Measurements from ENCODE around the gene CEACAM1. TPM values are rescaled to one million over a fixed set of nuclear protein-coding genes. Genes with fewer than 3 reads are reported as not detected.
A peak's percentile ranks its signal among the peaks of the same experiment; 100 is the strongest.

CEACAM1 gene
- polyA plus RNA-seq, 1 donor (not counting 4 experiments of a cell fraction or from before 2014, with no cell fraction given): 2.2 TPM

DNA sequence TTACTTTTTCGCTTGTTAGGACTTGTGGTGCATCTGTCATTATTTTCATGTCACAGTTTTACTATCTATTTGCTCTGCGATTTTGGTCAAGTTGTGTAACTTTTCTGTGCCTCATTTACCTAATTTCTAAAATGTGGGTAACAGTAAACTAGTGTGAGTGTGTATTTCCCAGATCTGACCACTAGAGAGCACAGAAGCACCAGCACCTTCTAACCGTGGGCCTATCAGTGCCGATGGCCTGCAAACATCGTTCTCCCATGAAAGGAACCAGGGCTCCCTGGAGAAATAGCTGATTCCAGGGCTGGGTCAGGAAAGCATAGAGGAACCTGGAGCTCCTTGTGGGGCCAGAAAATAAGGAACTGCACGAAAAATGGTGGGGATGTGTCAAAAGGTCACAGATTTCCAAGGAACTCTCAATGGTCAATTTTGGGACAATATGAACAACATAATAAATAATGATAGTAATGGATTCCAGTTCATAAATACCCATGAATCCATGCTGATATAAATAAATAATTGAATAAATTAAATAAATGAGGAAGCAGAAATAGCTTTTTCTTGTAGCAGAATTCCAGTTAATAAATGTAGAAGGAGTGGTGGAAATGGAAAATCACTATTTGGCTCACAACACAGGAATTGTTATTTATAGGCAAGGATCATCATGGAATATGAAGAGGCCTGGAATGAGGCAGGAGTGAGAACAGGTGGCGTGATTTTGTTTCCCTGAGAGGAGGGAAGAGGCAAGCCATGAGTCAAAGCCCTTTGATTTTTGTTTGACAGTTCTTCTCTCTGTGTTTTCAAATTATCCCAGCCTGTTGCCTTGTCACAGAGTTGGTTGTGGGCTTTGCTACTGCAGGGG, 35.3 kb upstream of the CEACAM1 start:
- peak; percentile 97 for FAIRE-seq
- TF ChIP-seq EZH2 (IDR thresholded peaks at IDR 0.05; ENCODE audit: low read length): no peak
- TF ChIP-seq, protein P1, sequence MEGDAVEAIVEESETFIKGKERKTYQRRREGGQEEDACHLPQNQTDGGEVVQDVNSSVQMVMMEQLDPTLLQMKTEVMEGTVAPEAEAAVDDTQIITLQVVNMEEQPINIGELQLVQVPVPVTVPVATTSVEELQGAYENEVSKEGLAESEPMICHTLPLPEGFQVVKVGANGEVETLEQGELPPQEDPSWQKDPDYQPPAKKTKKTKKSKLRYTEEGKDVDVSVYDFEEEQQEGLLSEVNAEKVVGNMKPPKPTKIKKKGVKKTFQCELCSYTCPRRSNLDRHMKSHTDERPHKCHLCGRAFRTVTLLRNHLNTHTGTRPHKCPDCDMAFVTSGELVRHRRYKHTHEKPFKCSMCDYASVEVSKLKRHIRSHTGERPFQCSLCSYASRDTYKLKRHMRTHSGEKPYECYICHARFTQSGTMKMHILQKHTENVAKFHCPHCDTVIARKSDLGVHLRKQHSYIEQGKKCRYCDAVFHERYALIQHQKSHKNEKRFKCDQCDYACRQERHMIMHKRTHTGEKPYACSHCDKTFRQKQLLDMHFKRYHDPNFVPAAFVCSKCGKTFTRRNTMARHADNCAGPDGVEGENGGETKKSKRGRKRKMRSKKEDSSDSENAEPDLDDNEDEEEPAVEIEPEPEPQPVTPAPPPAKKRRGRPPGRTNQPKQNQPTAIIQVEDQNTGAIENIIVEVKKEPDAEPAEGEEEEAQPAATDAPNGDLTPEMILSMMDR (optimal IDR thresholded peaks at IDR 0.05 in 1 of 3, IDR thresholded peaks at IDR 0.05 in 1 of 3, conservative IDR thresholded peaks at IDR 0.05 in 1 of 3; ENCODE audit: extremely low read depth in 1 of 3, insufficient read depth in 2 of 3, low read length in 3 of 3): peak; percentile 66 to 72 (median 70)
- no peak overlapping the region for H3K4me3 ChIP-seq (ENCODE audit: control insufficient read depth in 2 of 3, extremely low read depth in 1 of 3, insufficient read depth in 2 of 3, low read depth in 1 of 3, low read length in 3 of 3)
- H3K9ac ChIP-seq (ENCODE audit: control insufficient read depth, extremely low read depth, insufficient read depth, low read length): no peak overlapping the region
- no peaks in the 10 kb centered on the region for H3K36me3 ChIP-seq (ENCODE audit: control insufficient read depth in 2 of 2, extremely low read depth in 1 of 2, insufficient read depth in 2 of 2, low read length in 2 of 2)
- no peak overlapping the region for H3K4me2 ChIP-seq (ENCODE audit: control insufficient read depth, extremely low read depth, insufficient read depth, low read depth, low read length)
- peaks cover 10% of the 10 kb centered on the region for H3K4me1 ChIP-seq (ENCODE audit: control insufficient read depth, extremely low read depth, insufficient read depth, low read length)
- no peaks in the 10 kb centered on the region for H3K79me2 ChIP-seq (ENCODE audit: control insufficient read depth, insufficient read depth, low read length)
- dilution Hi-C loops (cut with MboI; ENCODE audit: extremely low pct_ligation_motif_present, low sequenced_read_pairs): no loop called here
- no peak overlapping the region for H2AFZ ChIP-seq (ENCODE audit: control insufficient read depth, low read length)
- H3K9me1 ChIP-seq (ENCODE audit: control insufficient read depth, extremely low read depth, insufficient read depth, low read length): no peaks in the 10 kb centered on the region
- H3K27me3 ChIP-seq (ENCODE audit: control insufficient read depth, extremely low read depth, insufficient read depth, low read length): peaks cover 5% of the 10 kb centered on the region
- H4K20me1 ChIP-seq (ENCODE audit: control insufficient read depth, extremely low read depth, insufficient read depth, low read length): no peaks in the 10 kb centered on the region
- DNase-seq (ENCODE audit: low read depth, low spot score): no peak
- H3K27ac ChIP-seq (ENCODE audit: control insufficient read depth, insufficient read depth, low read length): no peak overlapping the region
- H3K9me3 ChIP-seq (ENCODE audit: control insufficient read depth, low read depth, low read length): no peaks in the 10 kb centered on the region

DNA sequence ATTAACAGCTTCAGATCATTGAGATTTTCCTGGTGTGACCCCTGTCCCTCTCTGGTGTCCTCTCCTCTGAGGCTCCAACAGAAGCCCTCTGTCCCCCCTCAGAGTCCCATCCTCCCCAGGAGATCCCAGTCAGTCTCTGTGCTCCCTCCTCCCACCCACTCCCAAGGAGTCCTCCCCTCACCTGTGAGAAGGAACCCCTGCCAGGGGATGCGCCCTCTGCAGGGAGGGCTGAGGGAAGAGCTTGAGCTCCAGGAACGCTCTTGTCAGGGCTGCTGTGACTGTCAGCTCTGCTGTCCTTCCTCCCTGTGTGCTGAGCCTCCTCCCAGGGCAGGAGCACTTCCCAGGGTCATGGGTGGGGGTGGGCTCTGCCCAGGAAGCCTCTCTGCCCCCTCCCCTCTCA, 33.2 kb upstream of the CEACAM1 start:
- Histone ChIP-seq H3K4me2 (ENCODE audit: control insufficient read depth, extremely low read depth, insufficient read depth, low read depth, low read length) (no peak overlapping the region), H3K9me3 (ENCODE audit: control insufficient read depth, low read depth, low read length) (no peaks in the 10 kb centered on the region), H3K9ac (ENCODE audit: control insufficient read depth, extremely low read depth, insufficient read depth, low read length) (no peak overlapping the region), H3K27me3 (ENCODE audit: control insufficient read depth, extremely low read depth, insufficient read depth, low read length) (peaks cover 5% of the 10 kb centered on the region), H3K79me2 (ENCODE audit: control insufficient read depth, insufficient read depth, low read length) (no peaks in the 10 kb centered on the region), H4K20me1 (ENCODE audit: control insufficient read depth, extremely low read depth, insufficient read depth, low read length) (no peaks in the 10 kb centered on the region), H3K4me3 (ENCODE audit: control insufficient read depth in 2 of 3, extremely low read depth in 1 of 3, insufficient read depth in 2 of 3, low read depth in 1 of 3, low read length in 3 of 3) (no peak overlapping the region), H2AFZ (ENCODE audit: control insufficient read depth, low read length) (no peak overlapping the region), H3K27ac (ENCODE audit: control insufficient read depth, insufficient read depth, low read length) (no peak overlapping the region), H3K36me3 (ENCODE audit: control insufficient read depth in 2 of 2, extremely low read depth in 1 of 2, insufficient read depth in 2 of 2, low read length in 2 of 2) (no peaks in the 10 kb centered on the region), H3K4me1 (ENCODE audit: control insufficient read depth, extremely low read depth, insufficient read depth, low read length) (peaks cover 10% of the 10 kb centered on the region), H3K9me1 (ENCODE audit: control insufficient read depth, extremely low read depth, insufficient read depth, low read length) (no peaks in the 10 kb centered on the region)
- DNase-seq (ENCODE audit: low read depth, low spot score) (no peak), FAIRE-seq (no peak)
- dilution Hi-C loops (cut with MboI; ENCODE audit: extremely low pct_ligation_motif_present, low sequenced_read_pairs): no loop called here
- no peak for TF ChIP-seq EZH2 (IDR thresholded peaks at IDR 0.05; ENCODE audit: low read length)
- TF ChIP-seq, protein P1 (optimal IDR thresholded peaks at IDR 0.05 in 1 of 3, IDR thresholded peaks at IDR 0.05 in 1 of 3, conservative IDR thresholded peaks at IDR 0.05 in 1 of 3; ENCODE audit: extremely low read depth in 1 of 3, insufficient read depth in 2 of 3, low read length in 3 of 3): peak in 1 of 3 experiments; percentile 23
